Fibroblast of lung (primary cell): Measurements from ENCODE around the gene KIF3A.

Experiments used
- CTCF ChIP-seq, 2 donors: IDR thresholded peaks in 1 of 2; conservative IDR thresholded peaks in 1 of 2; 1 replicate in 1 of 2; 2 replicates in 1 of 2; pipeline ENCODE4 v1.5.1; 2011 to 2012; ENCODE audit warnings: low read length in 2 of 2, control low read depth in 1 of 2, inconsistent platforms in 1 of 2, low read depth in 1 of 2, mild to moderate bottlenecking in 1 of 2
- EZH2 ChIP-seq: IDR thresholded peaks from 2 replicates; pipeline ENCODE4 v1.5.1; 2012; ENCODE audit warnings: low read length, control low read depth, mild to moderate bottlenecking; ENCODE audit errors: missing control alignments

- no peak for TF ChIP-seq CTCF (conservative IDR thresholded peaks at IDR 0.05 in 1 of 2, IDR thresholded peaks at IDR 0.05 in 1 of 2; ENCODE audit: low read depth in 1 of 2, low read length in 2 of 2)
- no peak for TF ChIP-seq EZH2
Observed at GRCh38 chr5:132663771-132664695, 73.3 kb downstream of the KIF3A start.
